ENCODE results near the gene SLC22A2. TPM values are rescaled to one million over a fixed set of nuclear protein-coding genes. Genes with fewer than 3 reads are reported as not detected.
"Not testable (repeated sequence)": the region's sequence is repeated elsewhere in the genome, so short reads cannot be mapped to it uniquely, and the experiment has no call there.

SLC22A2 gene
- total RNA-seq, result not detected

- Histone ChIP-seq H3K27me3 (no peaks in the 10 kb centered on the region), H3K9me3 (no peaks in the 10 kb centered on the region), H3K27ac (no peak within 1 kb of the TSS), H3K4me3 (no peak within 1 kb of the TSS), H3K36me3 (no peaks in the 10 kb centered on the region), H3K4me1 (no peaks in the 10 kb centered on the region)
- no peak for DNase-seq (ENCODE audit: low spot score in 2 of 2)
- TF ChIP-seq CTCF (IDR thresholded peaks at IDR 0.05), result no peak
- no peak for TF ChIP-seq EP300 (IDR thresholded peaks at IDR 0.05)
- TF ChIP-seq POLR2A (IDR thresholded peaks at IDR 0.05), result no peak
- WGBS, 2 donors, result 89 to 91% methylated on average over 42 to 43 of the region's 43 CpGs
Observed at GRCh38 chr6:160258346-160259142, at the start of gene SLC22A2. Gene SLC22A2, minus strand, starts transcription at chr6:160258821. Its CDS starts 64 bp downstream, at chr6:160258757.

- Histone ChIP-seq H3K27me3 (no peaks in the 10 kb centered on the region), H3K27ac (no peak overlapping the region), H3K36me3 (no peaks in the 10 kb centered on the region), H3K9me3 (peaks cover 0 to 19% (median 2%) of the 10 kb centered on the region in 4 donors), H3K4me3 (no peak overlapping the region), H3K4me1 (peaks cover 0 to under 1% (median 0%) of the 10 kb centered on the region in 4 donors)
- DNase-seq (ENCODE audit: low spot score in 2 of 2), result no peak
- TF ChIP-seq EP300 (IDR thresholded peaks at IDR 0.05) (no peak), POLR2A (IDR thresholded peaks at IDR 0.05) (no peak), CTCF (IDR thresholded peaks at IDR 0.05) (no peak)
- WGBS, 2 donors, result 36 to 50% methylated on average over 7 of the region's 7 CpGs
Observed at GRCh38 chr6:160305926-160306713, 47.5 kb upstream of the SLC22A2 start.

- no peaks in the 10 kb centered on the region for H3K36me3 ChIP-seq
- no peak for TF ChIP-seq POLR2A (IDR thresholded peaks at IDR 0.05)
- no peak for TF ChIP-seq CTCF (IDR thresholded peaks at IDR 0.05)
- no peak for TF ChIP-seq EP300 (IDR thresholded peaks at IDR 0.05)
- no peak overlapping the region for H3K4me3 ChIP-seq
- H3K9me3 ChIP-seq, result no peaks in the 10 kb centered on the region
- 48 to 68% methylated on average over 2 of the region's 2 CpGs for WGBS, 2 donors
- no peak overlapping the region for H3K27ac ChIP-seq
- no peak for DNase-seq (ENCODE audit: low spot score in 2 of 2)
- H3K4me1 ChIP-seq, result peaks cover 0 to 8% (median 1%) of the 10 kb centered on the region in 4 donors
- no peaks in the 10 kb centered on the region for H3K27me3 ChIP-seq
Observed at GRCh38 chr6:160303806-160304205, 45.2 kb upstream of the SLC22A2 start.

GRCh38 chr6:160302431-160303082 lies 43.9 kb upstream of the SLC22A2 start:
- H3K4me3 ChIP-seq; H3K4me1 ChIP-seq; H3K27me3 ChIP-seq; H3K27ac ChIP-seq; H3K9me3 ChIP-seq; H3K36me3 ChIP-seq; DNase-seq (ENCODE audit: low spot score in 2 of 2): not testable (repeated sequence)
- WGBS, 2 donors, result 81 to 82% methylated on average over 1 to 2 of the region's 2 CpGs

GRCh38 chr6:160301339-160301738 lies 42.7 kb upstream of the SLC22A2 start:
- Histone ChIP-seq H3K4me3 (no peak overlapping the region), H3K9me3 (no peaks in the 10 kb centered on the region), H3K36me3 (no peaks in the 10 kb centered on the region), H3K27me3 (no peaks in the 10 kb centered on the region), H3K27ac (no peak overlapping the region), H3K4me1 (peaks cover 0 to 8% (median 1%) of the 10 kb centered on the region in 4 donors)
- 30 to 39% methylated on average over 4 of the region's 4 CpGs for whole genome bisulfite sequencing, 2 donors
- TF ChIP-seq EP300 (IDR thresholded peaks at IDR 0.05), result no peak
- TF ChIP-seq POLR2A (IDR thresholded peaks at IDR 0.05), result no peak
- no peak for TF ChIP-seq CTCF (IDR thresholded peaks at IDR 0.05)
- no peak for DNase-seq (ENCODE audit: low spot score in 2 of 2)

Data from tibial nerve (tissue), 4 donors.